Measurements from ENCODE around the gene DMKN. TPM values are rescaled to one million over a fixed set of nuclear protein-coding genes. Genes with fewer than 3 reads are reported as not detected.

DMKN gene
- total RNA-seq, 8 experiments from 2014 or later = 0.14 to 49.2 (median 3.1) TPM; not detected in 1

DNA sequence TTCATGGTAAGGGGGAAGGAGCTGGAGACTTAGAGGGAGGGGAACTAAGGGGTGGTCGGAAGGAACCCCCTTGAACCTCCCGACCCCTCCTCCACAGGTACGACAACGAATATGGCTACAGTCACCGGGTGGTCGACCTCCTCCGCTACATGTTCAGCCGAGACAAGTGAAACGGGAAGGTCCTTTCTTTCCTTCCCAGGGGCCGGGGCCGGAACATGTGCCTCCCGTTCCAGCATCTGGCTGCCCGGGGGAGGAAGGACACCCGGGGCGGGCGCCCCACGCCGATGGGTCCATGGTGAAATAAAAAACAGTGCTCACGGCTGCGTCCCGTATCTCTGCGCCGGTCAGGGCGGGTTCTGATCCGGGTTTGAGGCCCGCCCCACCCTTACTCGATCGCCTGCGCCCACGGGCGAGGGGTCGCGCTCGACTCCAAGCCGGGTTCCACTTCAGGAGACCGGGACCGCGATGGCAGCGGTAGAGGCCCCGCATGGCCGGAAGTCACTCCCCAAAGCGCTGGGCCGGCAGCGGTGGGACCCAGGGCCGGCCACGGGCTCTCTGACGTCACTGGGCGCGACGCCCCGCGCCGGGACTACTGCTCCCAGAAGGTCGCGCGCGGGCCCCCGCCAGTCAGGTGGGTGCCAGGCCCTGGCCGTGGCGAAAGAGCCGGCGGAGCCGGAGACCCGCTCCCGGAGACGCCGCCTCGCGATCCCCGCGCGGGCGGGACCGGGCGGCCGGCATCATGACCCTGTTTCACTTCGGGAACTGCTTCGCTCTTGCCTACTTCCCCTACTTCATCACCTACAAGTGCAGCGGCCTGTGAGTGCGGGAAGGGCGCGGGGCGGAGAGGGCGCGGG, 31.8 kb upstream of the DMKN start, which contains the start of gene TMEM147:
Gene TMEM147 (plus strand): TSS at position 626 of the 854 bp plus-strand sequence. CDS start 114 bp downstream, at position 740.
- in situ Hi-C loops (cut with MboI; ENCODE audit: low pct_unique_long_range_greater_than_20kb in 2 of 9, low sequenced_read_pairs in 9 of 9, unreplicated experiment in 9 of 9) = no loop called here
- peaks cover 6 to 12% of the 10 kb centered on the region in 2 donors for H3K4me1 ChIP-seq (replicated peaks in 1 of 2)
- 0 to 10% (median 0%) methylated on average over 2 to 23 of the region's 85 CpGs; no CpG with 5 or more reads in 4 of the 10 experiments for WGBS, 10 experiments
- ATAC-seq (replicated peaks in 6 of 8) = peak; percentile 94 to 99 (median 98)
- H3K4me3 ChIP-seq = peak within 1 kb of the TSS; percentile 85 to 98 (median 91)
- peak within 1 kb of the TSS; percentile 68 to 76 for H3K27ac ChIP-seq

GRCh38 chr19:35544110-35544802, 30.8 kb upstream of the DMKN start:
- Histone ChIP-seq H3K4me1 (replicated peaks in 1 of 2) (peaks cover 6 to 12% of the 10 kb centered on the region in 2 donors), H3K27ac (no peak overlapping the region), H3K4me3 (peak overlapping the region; percentile 85 to 98 (median 91))
- in situ Hi-C loops (cut with MboI; ENCODE audit: low pct_unique_long_range_greater_than_20kb in 2 of 9, low sequenced_read_pairs in 9 of 9, unreplicated experiment in 9 of 9) = no loop called here
- 20 to 58% (median 36%) methylated on average over 1 to 3 of the region's 3 CpGs; no CpG with 5 or more reads in 3 of the 10 experiments for WGBS, 10 experiments
- ATAC-seq (replicated peaks in 6 of 8) = no peak

GRCh38 chr19:35543280-35544109, 30.0 kb upstream of the DMKN start:
- WGBS, 10 experiments = 93 to 100% (median 100%) methylated on average over 1 to 3 of the region's 15 CpGs; no CpG with 5 or more reads in 6 of the 10 experiments
- no peak overlapping the region for H3K27ac ChIP-seq
- H3K4me1 ChIP-seq (replicated peaks in 1 of 2) = peaks cover 6 to 12% of the 10 kb centered on the region in 2 donors
- no peak overlapping the region for H3K4me3 ChIP-seq
- in situ Hi-C loops (cut with MboI; ENCODE audit: low pct_unique_long_range_greater_than_20kb in 2 of 9, low sequenced_read_pairs in 9 of 9, unreplicated experiment in 9 of 9) = no loop called here
- ATAC-seq (replicated peaks in 6 of 8) = no peak

GRCh38 chr19:35542209-35542608, 28.8 kb upstream of the DMKN start:
- Histone ChIP-seq H3K4me1 (replicated peaks in 1 of 2) (peaks cover 6 to 12% of the 10 kb centered on the region in 2 donors), H3K4me3 (no peak overlapping the region), H3K27ac (no peak overlapping the region)
- 84 to 100% (median 100%) methylated on average over 1 to 5 of the region's 11 CpGs; no CpG with 5 or more reads in 7 of the 10 experiments for WGBS, 10 experiments
- in situ Hi-C loops (cut with MboI; ENCODE audit: low pct_unique_long_range_greater_than_20kb in 2 of 9, low sequenced_read_pairs in 9 of 9, unreplicated experiment in 9 of 9) = no loop called here
- ATAC-seq (replicated peaks in 6 of 8) = no peak

- ATAC-seq (replicated peaks in 6 of 8) = no peak
- H3K27ac ChIP-seq = no peak overlapping the region
- no peak overlapping the region for H3K4me3 ChIP-seq
- WGBS, 10 experiments = 73 to 100% (median 88%) methylated on average over 1 to 5 of the region's 7 CpGs; no CpG with 5 or more reads in 4 of the 10 experiments
- peaks cover 0 to 5% of the 10 kb centered on the region in 2 donors for H3K4me1 ChIP-seq (replicated peaks in 1 of 2)
- in situ Hi-C loops (cut with MboI; ENCODE audit: low pct_unique_long_range_greater_than_20kb in 2 of 9, low sequenced_read_pairs in 9 of 9, unreplicated experiment in 9 of 9) = no loop called here
Measured at GRCh38 chr19:35540356-35540927, 27.0 kb upstream of the DMKN start.

DNA sequence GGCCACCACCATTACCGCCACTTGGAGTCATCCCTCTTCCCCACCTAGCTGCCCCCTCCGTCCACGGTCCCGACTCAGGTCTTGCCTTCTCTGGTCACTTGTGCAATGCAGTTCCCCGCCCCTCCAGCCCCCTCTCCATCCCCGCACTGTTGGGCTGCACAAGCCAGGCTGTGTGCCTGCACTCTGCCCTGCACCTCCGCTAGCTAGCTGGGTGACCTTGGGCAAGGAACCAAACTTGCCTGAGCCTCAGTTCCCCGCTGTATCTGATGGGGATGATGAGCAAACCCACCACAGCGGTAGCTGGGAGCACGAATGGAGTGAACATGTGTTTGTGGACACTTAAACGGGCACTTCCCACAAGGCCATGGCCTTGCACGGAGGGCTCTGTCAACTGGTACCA, 26.4 kb upstream of the DMKN start:
- no peak overlapping the region for H3K4me3 ChIP-seq
- 70 to 100% (median 80%) methylated on average over 1 to 2 of the region's 12 CpGs; no CpG with 5 or more reads in 6 of the 10 experiments for WGBS, 10 experiments
- H3K4me1 ChIP-seq (replicated peaks in 1 of 2) = peaks cover 0 to 5% of the 10 kb centered on the region in 2 donors
- no peak for ATAC-seq (replicated peaks in 6 of 8)
- no peak overlapping the region for H3K27ac ChIP-seq
- in situ Hi-C loops (cut with MboI; ENCODE audit: low pct_unique_long_range_greater_than_20kb in 2 of 9, low sequenced_read_pairs in 9 of 9, unreplicated experiment in 9 of 9) = no loop called here

DNA sequence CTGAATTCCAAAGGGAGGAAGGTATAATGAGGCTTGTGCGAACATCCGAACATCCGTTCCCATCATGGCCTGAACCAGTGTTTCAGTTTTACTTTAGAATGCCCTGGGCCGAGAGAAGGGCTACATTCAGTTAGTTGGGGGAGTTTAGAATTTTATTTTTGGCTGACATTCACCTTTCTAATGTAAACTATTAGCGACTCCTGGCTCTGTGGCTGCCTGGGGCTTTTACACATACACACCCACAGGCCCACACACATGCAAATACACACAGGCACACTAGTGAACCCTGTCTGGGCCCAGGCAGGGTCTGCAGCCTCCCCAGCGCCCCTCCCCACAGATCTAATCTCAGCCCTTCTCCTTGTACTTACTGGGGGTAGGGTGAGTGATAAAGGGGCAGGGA, 25.9 kb upstream of the DMKN start:
- in situ Hi-C loops (cut with MboI; ENCODE audit: low pct_unique_long_range_greater_than_20kb in 2 of 9, low sequenced_read_pairs in 9 of 9, unreplicated experiment in 9 of 9) = no loop called here
- no peak for ATAC-seq (replicated peaks in 6 of 8)
- Histone ChIP-seq H3K4me3 (no peak overlapping the region), H3K27ac (no peak overlapping the region), H3K4me1 (replicated peaks in 1 of 2) (peaks cover 0 to 4% of the 10 kb centered on the region in 2 donors)
- WGBS, 10 experiments = 17 to 100% (median 80%) methylated on average over 1 to 4 of the region's 6 CpGs; no CpG with 5 or more reads in 3 of the 10 experiments

GRCh38 chr19:35534803-35535480, 21.5 kb upstream of the DMKN start:
- in situ Hi-C loops (cut with MboI; ENCODE audit: low pct_unique_long_range_greater_than_20kb in 2 of 9, low sequenced_read_pairs in 9 of 9, unreplicated experiment in 9 of 9) = no loop called here
- WGBS, 10 experiments = 40 to 88% (median 50%) methylated on average over 2 to 5 of the region's 10 CpGs; no CpG with 5 or more reads in 5 of the 10 experiments
- H3K27ac ChIP-seq = no peak overlapping the region
- no peaks in the 10 kb centered on the region for H3K4me1 ChIP-seq (replicated peaks in 1 of 2)
- ATAC-seq (replicated peaks in 6 of 8) = no peak
- no peak overlapping the region for H3K4me3 ChIP-seq

GRCh38 chr19:35533822-35534392, 20.5 kb upstream of the DMKN start:
- in situ Hi-C loops (cut with MboI; ENCODE audit: low pct_unique_long_range_greater_than_20kb in 2 of 9, low sequenced_read_pairs in 9 of 9, unreplicated experiment in 9 of 9) = no loop called here
- WGBS, 10 experiments = 47 to 81% methylated on average over 5 to 17 of the region's 30 CpGs; no CpG with 5 or more reads in 8 of the 10 experiments
- peak in 3 of 8 experiments; percentile 38 to 53 (median 40) for ATAC-seq (replicated peaks in 6 of 8)
- Histone ChIP-seq H3K4me3 (no peak overlapping the region), H3K27ac (no peak overlapping the region), H3K4me1 (replicated peaks in 1 of 2) (no peaks in the 10 kb centered on the region)

- 15 to 100% (median 66%) methylated on average over 1 to 7 of the region's 39 CpGs; no CpG with 5 or more reads in 6 of the 10 experiments for WGBS, 10 experiments
- in situ Hi-C loops (cut with MboI; ENCODE audit: low pct_unique_long_range_greater_than_20kb in 2 of 9, low sequenced_read_pairs in 9 of 9, unreplicated experiment in 9 of 9) = no loop called here
- ATAC-seq (replicated peaks in 6 of 8) = no peak
- H3K4me1 ChIP-seq (replicated peaks in 1 of 2) = no peaks in the 10 kb centered on the region
- H3K4me3 ChIP-seq = no peak within 1 kb of the TSS
- H3K27ac ChIP-seq = no peak within 1 kb of the TSS
Measured at GRCh38 chr19:35533201-35533821, 19.9 kb upstream of the DMKN start, which contains the start of gene GAPDHS. Gene GAPDHS (plus strand): TSS chr19:35533456. CDS start chr19:35533528, 72 bp downstream.

DNA sequence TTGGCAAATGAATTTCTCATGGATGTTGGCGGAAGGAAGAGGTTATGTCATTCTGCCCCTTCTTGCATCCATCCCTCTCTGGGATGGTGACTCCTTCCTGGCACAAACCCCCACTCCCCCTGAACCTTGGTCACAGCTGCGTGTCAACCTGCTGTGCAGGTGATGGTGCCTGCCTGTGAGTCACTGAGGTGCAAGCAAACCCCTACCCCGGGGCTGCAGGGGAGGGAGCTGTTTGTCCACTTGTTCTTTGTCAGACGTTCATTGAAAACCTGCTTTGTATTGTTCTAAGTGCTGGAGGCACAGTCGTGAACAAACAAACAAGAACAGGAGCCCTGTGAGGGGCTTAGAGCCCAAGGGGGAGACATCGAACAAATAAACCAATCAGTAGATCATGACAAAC, 17.8 kb upstream of the DMKN start:
- no peak overlapping the region for H3K4me3 ChIP-seq
- 26 to 63% (median 49%) methylated on average over 3 to 4 of the region's 6 CpGs; no CpG with 5 or more reads in 4 of the 10 experiments for WGBS, 10 experiments
- in situ Hi-C loops (cut with MboI; ENCODE audit: low pct_unique_long_range_greater_than_20kb in 2 of 9, low sequenced_read_pairs in 9 of 9, unreplicated experiment in 9 of 9) = no loop called here
- no peaks in the 10 kb centered on the region for H3K4me1 ChIP-seq (replicated peaks in 1 of 2)
- no peak for ATAC-seq (replicated peaks in 6 of 8)
- no peak overlapping the region for H3K27ac ChIP-seq

Data from motor neuron (in vitro differentiated cells).